Stimulated activated memory B cell treated with anti-CD40 and anti-IgM and Interleukin-4, amounts not matched to agents 10 μg/mL and 1 μg/mL and 100 μg/mL, for 72 hours (primary cell): ENCODE measurements around the gene RRM1.
A peak's percentile ranks its signal among the peaks of the same experiment; 100 is the strongest.

ENCODE experiments used
- ATAC-seq: fragments of 150-1000 bp; cut with Tn5 transposase; 2 replicates; pipeline ENCODE4 v1.10.0; 2021
- H3K27ac Mint-ChIP-seq: one replicate; pipeline ENCODE4 v1.8.0; 2022; ENCODE audit warnings: mild to moderate bottlenecking, mixed read lengths
- H3K27me3 Mint-ChIP-seq: one replicate; pipeline ENCODE4 v1.8.0; 2022; ENCODE audit warnings: mixed read lengths
- H3K36me3 Mint-ChIP-seq: one replicate; pipeline ENCODE4 v1.8.0; 2022; ENCODE audit warnings: mixed read lengths
- H3K4me1 Mint-ChIP-seq: one replicate; pipeline ENCODE4 v1.8.0; 2022; ENCODE audit warnings: mixed read lengths
- H3K4me3 Mint-ChIP-seq: one replicate; pipeline ENCODE4 v1.8.0; 2022; ENCODE audit warnings: mild to moderate bottlenecking, moderate library complexity, mixed read lengths
- H3K9me3 Mint-ChIP-seq: one replicate; pipeline ENCODE4 v1.8.0; 2022; ENCODE audit warnings: mixed read lengths

RRM1 gene

GRCh38 chr11:4183410-4184057 lies 88.9 kb downstream of the RRM1 start:
- H3K27me3 Mint-ChIP-seq, result peaks cover 18% of the 10 kb centered on the region
- no peaks in the 10 kb centered on the region for H3K36me3 Mint-ChIP-seq
- no peak for ATAC-seq
- peaks cover 7% of the 10 kb centered on the region for H3K4me1 Mint-ChIP-seq
- H3K27ac Mint-ChIP-seq, result no peak overlapping the region
- no peaks in the 10 kb centered on the region for H3K9me3 Mint-ChIP-seq
- no peak overlapping the region for H3K4me3 Mint-ChIP-seq

GRCh38 chr11:4184163-4184916 lies 89.7 kb downstream of the RRM1 start:
- peaks cover 15% of the 10 kb centered on the region for H3K27me3 Mint-ChIP-seq
- H3K4me1 Mint-ChIP-seq, result peaks cover 7% of the 10 kb centered on the region
- no peak for ATAC-seq
- H3K36me3 Mint-ChIP-seq, result no peaks in the 10 kb centered on the region
- no peaks in the 10 kb centered on the region for H3K9me3 Mint-ChIP-seq
- no peak overlapping the region for H3K4me3 Mint-ChIP-seq
- no peak overlapping the region for H3K27ac Mint-ChIP-seq

- no peak overlapping the region for H3K27ac Mint-ChIP-seq
- no peak overlapping the region for H3K4me3 Mint-ChIP-seq
- no peaks in the 10 kb centered on the region for H3K9me3 Mint-ChIP-seq
- ATAC-seq, result no peak
- H3K4me1 Mint-ChIP-seq, result peaks cover 7% of the 10 kb centered on the region
- H3K27me3 Mint-ChIP-seq, result peaks cover 22% of the 10 kb centered on the region
- H3K36me3 Mint-ChIP-seq, result no peaks in the 10 kb centered on the region
Measured at GRCh38 chr11:4185561-4185960, 91.0 kb downstream of the RRM1 start.

- H3K36me3 Mint-ChIP-seq, result no peaks in the 10 kb centered on the region
- peaks cover 7% of the 10 kb centered on the region for H3K4me1 Mint-ChIP-seq
- H3K9me3 Mint-ChIP-seq, result no peaks in the 10 kb centered on the region
- peak overlapping the region; percentile 81 for H3K4me3 Mint-ChIP-seq
- peak overlapping the region; percentile 31 for H3K27ac Mint-ChIP-seq
- peaks cover 26% of the 10 kb centered on the region for H3K27me3 Mint-ChIP-seq
- no peak for ATAC-seq
Measured at GRCh38 chr11:4186464-4187054, 92.0 kb downstream of the RRM1 start.

GRCh38 chr11:4187055-4187988 lies 92.7 kb downstream of the RRM1 start:
- Mint-ChIP-seq H3K4me3 (peak overlapping the region; percentile 81), H3K4me1 (peaks cover 7% of the 10 kb centered on the region), H3K9me3 (no peaks in the 10 kb centered on the region), H3K27ac (peak overlapping the region; percentile 31), H3K36me3 (no peaks in the 10 kb centered on the region), H3K27me3 (peaks cover 31% of the 10 kb centered on the region)
- peak; percentile 89 for ATAC-seq
